GF-D8 (cell line): ENCODE results near the gene C14orf119.

Experiments
- DNase-seq: peaks from one replicate; lab custom pipeline; 2025; lab: John Stamatoyannopoulos, UW

Gene C14orf119

GRCh38 chr14:23126548-23127278 is 31.4 kb downstream of the C14orf119 start:
- no peak for DNase-seq

- no peak for DNase-seq
These were observed 32.6 kb downstream of the C14orf119 start for GRCh38 chr14:23127861-23128260.

GRCh38 chr14:23128969-23129758 is 33.9 kb downstream of the C14orf119 start:
- peak; percentile 76 for DNase-seq

- no peak for DNase-seq
These were observed 34.5 kb downstream of the C14orf119 start for GRCh38 chr14:23129759-23130316.

GRCh38 chr14:23130871-23131270 is 35.6 kb downstream of the C14orf119 start:
- peak; percentile 90 for DNase-seq

- no peak for DNase-seq
These were observed 36.2 kb downstream of the C14orf119 start for GRCh38 chr14:23131482-23131881.

GRCh38 chr14:23132970-23133369 is 37.7 kb downstream of the C14orf119 start:
- no peak for DNase-seq

GRCh38 chr14:23136566-23137133 is 41.3 kb downstream of the C14orf119 start:
- no peak for DNase-seq

- no peak for DNase-seq
These were observed 42.0 kb downstream of the C14orf119 start for GRCh38 chr14:23137192-23137812.

GRCh38 chr14:23137813-23138535 is 42.7 kb downstream of the C14orf119 start:
- no peak for DNase-seq

GRCh38 chr14:23139874-23140273 is 44.6 kb downstream of the C14orf119 start:
- DNase-seq = no peak

GRCh38 chr14:23140371-23140770 is 45.1 kb downstream of the C14orf119 start:
- DNase-seq = no peak

- DNase-seq = no peak
These were observed 46.6 kb downstream of the C14orf119 start for GRCh38 chr14:23141706-23142444.

GRCh38 chr14:23142826-23143225 is 47.5 kb downstream of the C14orf119 start:
- no peak for DNase-seq

- no peak for DNase-seq
These were observed 48.6 kb downstream of the C14orf119 start for GRCh38 chr14:23143911-23144310.

- DNase-seq = no peak
These were observed 50.6 kb downstream of the C14orf119 start for GRCh38 chr14:23145794-23146350.

GRCh38 chr14:23146351-23146910 is 51.1 kb downstream of the C14orf119 start:
- no peak for DNase-seq

- DNase-seq = no peak
These were observed 51.7 kb downstream of the C14orf119 start for GRCh38 chr14:23146980-23147379.

- DNase-seq = no peak
These were observed 52.4 kb downstream of the C14orf119 start for GRCh38 chr14:23147676-23148075.

- DNase-seq = no peak
These were observed 53.4 kb downstream of the C14orf119 start for GRCh38 chr14:23148591-23149249.
